GM18861 (cell line): ENCODE data around the gene CLASP2.
A peak's percentile ranks its signal among the peaks of the same experiment; 100 is the strongest.
"Not testable (repeated sequence)": the region's sequence is repeated elsewhere in the genome, so short reads cannot be mapped to it uniquely, and the experiment has no call there.

Experiments used
- ATAC-seq: cut with Tn5 transposase; IDR thresholded peaks from one replicate; pipeline ENCODE4 v1.9.1; 2021; ENCODE audit not compliant: unreplicated experiment

Gene CLASP2

DNA sequence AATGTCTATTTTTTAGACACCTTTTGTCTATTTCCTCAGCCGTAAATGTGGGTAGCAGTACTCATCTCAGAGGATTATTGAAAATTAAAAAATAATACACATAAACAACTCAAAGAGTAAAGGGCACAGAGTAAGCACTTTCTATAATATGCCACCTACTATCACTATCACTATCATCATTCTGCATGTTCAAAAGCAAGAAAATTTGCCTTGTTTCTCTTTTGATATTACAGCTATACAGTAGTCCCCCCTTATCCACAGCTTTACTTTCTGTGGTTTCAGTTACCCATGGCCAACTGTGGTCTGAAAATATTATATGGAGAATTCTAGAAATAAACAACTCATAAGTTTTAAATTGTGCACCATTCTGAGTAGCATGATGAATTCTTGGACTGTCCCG lies 27.7 kb downstream of the CLASP2 start:
- no peak for ATAC-seq

DNA sequence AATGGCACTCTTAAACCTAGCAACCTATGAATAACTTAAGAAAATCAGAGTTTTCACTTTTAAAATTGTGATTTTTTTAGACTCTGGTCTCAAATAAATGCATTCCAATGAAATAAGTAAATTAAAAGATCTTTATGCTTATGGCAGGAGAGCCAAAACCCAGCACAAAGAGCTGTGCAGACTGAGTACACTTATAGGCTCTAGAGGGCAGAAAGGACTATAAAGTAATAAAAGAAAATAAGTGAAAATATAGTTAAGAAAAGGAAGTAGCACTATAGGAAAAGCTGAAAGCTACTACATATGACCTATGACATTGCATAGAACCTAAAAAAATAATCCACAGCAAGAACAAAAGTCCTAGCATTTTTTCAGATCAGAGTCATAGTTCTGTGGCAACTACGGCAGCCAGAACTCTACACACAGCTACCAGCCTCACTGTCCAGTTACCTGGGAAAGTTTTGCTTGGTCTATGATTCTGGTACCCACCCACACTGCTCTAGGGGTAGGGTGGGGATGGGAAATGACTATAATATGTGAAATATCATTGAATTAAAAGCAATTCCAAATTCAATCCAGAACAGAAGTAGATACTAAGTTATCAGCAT lies 30.5 kb downstream of the CLASP2 start:
- ATAC-seq, result no peak

DNA sequence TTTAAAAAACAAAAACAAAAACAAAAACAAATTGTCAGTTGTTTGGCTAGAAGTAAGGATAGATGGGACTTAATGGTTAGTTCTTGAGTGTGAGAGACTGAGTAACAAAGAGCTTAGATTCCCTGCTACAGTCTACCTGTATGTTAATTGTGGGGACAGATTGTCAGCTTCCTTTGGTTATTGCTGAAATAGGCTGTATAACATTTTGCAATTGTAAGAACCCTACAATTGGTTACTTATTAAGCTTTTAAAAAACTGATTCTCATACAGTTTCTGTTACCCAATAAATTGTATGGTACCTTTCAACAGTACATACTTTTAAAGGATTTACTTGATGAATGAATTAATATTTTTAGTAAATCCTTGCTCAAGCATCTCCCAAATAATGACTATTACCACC lies 35.3 kb downstream of the CLASP2 start:
- no peak for ATAC-seq

DNA sequence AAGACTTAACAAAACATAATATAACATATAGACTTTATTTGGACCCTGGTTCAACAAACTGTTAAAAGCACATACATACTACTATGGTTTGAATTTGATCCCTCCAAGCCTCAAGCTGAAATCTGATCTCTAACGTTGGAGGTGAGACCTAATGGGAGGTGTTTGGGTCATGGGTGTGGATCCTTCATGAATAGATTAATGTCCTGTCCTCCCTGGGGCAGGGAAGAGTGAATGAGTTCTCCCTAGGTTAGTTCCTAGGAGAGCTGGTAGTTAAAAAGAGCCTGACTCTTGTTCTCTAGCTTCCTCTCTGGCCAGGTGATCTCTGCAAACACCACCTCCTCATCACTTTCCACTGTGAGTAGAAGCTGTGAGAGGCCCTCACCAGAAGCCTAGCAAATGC lies 36.4 kb downstream of the CLASP2 start:
- ATAC-seq, result no peak

DNA sequence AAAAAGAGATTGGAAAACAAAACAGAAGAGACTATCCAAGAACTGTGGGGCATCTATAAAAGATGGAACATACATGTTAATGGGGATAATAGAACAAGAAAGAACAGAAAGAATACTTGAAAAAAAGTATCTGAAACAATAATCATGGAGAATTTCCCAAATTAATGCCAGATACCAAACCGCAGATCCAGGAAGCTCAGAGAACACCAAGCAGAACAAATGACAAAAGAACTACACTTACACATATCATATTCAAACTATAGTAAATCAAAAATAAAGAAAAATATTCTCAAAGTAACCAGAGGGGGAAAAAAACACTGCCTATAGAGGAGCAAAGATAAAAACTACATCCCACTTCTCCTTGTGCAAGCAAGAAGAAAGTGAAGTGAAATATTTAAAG lies 40.0 kb downstream of the CLASP2 start:
- ATAC-seq, result no peak

DNA sequence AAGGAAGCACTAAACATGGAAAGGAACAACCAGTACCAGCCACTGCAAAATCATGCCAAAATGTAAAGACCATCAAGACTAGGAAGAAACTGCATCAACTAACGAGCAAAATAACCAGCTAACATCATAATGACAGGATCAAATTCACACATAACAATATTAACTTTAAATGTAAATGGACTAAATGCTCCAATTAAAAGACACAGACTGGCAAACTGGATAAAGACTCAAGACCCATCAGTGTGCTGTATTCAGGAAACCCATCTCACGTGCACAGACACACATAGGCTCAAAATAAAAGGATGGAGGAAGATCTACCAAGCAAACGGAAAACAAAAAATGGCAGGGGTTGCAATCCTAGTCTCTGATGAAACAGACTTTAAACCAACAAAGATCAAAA lies 44.6 kb downstream of the CLASP2 start:
- not testable (repeated sequence) for ATAC-seq

DNA sequence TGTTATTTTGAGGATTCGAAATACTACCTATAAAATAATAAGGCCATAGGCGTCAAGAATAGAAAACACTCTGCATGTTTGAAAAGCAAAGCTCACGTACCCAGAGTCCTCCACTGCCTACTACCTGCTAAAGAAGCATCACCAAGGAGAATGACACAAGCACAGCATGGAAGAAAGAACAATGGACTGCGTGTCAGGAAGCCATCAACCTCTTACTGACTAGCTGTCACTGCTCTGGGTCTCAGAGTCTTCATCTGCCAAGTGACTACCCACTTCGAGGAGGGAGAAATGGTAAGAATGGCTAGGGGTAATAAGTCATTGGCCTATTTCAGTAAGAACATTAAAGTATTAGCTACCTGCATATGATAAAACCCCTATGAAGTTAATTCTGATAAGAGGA lies 49.4 kb downstream of the CLASP2 start:
- ATAC-seq, result no peak

DNA sequence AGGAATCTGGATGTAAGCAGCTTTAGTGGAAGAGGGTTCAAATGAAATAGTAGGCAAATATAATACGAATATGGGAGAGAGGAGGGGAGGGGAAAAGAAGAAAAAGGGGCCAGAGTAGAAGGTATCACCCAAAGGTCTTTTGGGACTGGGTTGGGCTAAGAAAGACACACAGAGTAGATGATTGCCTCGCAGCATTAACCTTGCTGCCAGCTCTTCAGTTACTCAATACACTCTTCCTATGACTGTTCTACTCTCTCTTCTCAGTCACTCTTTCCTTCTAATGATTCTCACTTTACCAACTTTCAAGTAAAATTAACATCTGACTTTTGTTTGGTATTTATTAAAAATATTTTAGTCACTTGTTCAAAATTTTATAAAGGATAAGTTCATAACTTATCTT lies 52.8 kb downstream of the CLASP2 start:
- no peak for ATAC-seq

DNA sequence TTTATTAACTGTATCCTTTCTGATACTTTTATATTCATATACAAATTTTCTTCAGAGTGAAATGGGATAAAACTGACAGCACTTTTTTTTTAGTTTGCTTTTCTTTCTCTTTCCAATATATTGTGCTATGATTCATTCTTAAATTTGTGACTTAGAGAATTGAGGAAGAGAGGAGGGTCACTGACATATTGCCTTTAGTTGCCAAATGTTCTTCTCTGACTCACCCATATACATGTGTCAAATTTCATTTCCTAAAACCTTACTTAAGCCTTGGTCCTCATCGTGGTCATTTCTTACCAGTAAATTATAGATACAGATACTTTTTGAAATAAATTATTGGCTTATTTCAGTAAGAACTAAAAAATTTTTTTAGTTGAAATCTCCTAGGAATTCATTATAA lies 53.9 kb downstream of the CLASP2 start:
- no peak for ATAC-seq

DNA sequence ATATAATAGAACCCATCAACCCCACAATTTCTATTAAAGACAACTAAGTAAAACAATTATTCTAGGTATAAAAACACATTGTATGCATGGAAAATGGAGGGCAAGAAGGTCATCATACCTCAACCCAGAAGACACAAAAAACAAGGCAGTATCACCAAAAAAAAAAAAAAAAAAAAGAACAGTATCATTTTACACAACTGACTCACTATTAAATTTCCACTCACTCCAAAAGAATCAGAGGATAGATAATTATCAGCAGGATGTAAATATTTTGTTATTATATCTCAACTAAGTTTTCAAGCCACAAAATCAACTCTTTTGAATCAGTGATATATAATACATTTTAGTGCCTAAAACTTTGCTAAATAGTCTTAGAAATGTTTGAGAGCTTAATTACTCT lies 55.0 kb downstream of the CLASP2 start:
- ATAC-seq, result no peak

DNA sequence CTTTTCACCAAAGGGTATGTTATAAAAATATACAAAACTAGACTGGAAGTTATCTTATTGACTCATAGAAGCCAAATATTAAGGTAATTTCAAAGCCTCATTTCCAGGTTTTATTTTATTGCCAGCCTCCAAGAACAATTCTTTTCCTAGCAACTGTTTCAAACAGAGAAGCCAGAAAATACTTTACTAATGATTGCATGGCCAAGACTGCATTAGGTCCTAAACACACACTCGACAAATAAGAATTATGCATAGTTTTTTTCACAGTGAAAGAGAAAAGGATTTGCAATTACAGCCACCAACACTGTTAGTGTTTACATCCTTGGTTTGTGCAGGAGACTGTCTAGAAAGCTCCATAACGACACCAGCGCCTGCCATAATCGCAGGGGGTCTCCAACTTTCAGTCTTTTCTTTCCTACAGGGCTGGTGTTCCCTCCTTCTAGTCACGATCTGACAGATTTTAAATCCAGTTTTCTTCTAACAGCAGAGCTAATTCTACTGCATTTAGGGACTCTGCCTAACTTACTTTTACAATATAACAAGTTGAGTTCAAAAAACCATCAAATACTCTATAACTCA lies 58.1 kb downstream of the CLASP2 start:
- ATAC-seq, result no peak

DNA sequence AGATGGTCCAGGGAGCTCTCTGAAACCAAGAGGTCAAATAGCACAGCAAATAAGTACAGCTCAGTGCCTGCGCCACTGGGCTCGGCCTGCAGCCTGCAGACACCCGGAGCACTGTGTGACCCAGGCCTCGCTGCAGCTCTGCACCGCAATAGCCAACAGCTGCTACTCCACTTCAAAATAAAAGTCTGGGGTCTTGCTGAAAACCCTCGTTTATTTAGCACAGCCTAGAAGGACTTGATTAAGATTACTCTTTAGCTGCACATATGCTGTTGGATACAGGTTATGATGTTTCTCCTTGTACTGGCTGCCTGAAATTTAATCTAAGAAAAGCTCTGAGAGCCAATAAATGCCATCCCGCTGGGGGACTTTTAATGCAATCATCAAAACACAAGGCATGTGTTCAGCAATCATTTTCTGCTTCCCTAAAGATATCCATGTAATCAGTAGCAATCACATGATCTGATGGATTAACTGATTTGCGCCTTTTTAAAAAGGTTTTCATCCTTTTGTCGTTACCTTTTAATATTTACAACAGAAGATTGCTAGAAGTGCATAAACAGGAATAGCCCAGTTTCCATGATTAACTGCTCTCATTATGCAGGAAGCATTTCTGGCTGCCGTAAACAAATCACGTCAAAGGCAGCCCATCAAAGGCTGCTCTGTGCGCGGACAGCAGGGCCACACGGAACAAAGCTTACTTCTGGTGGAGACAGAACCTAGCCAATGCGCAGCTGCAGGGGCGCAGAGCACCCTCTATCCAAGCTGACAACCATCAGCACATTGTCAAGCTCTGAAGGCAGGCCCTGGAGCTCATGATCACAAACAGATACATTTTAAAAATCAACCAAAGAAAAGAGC lies 58.8 kb downstream of the CLASP2 start:
- peak; percentile 92 for ATAC-seq

DNA sequence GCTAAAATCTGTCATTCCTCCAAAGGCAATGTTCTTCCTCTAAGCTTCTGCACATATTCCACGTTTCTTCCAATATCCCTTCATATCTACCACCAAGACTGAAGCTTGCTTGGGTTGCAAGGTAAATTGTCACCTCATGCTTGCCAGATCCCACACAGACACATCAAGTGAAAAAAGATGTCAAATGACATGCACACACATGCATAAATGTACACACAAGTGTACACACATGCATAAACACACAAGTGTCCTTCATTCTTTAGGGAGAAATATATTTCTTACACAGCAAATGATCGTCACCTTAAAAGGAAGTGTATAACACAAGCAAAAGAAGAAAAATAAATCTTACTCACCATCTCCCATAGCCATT lies 59.4 kb downstream of the CLASP2 start:
- ATAC-seq, result peak; percentile 22

DNA sequence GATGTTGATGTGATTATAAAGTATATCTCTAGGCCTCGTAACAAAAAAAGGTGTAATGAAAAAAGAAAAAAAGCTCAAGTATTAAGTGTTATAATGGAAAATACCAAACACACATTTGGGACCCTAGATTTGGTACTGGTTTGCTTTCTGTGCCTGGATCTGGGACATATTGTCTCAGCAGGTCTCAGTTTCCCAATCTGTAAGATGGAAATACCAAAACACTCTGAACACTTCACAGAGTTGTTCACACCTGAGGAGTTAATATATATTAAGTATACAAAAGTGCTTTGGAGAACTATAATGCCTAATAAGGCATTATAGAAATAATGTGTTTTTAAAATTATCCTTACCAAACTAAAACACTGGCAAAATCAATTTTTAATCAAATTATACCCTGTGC lies 60.0 kb downstream of the CLASP2 start:
- no peak for ATAC-seq

DNA sequence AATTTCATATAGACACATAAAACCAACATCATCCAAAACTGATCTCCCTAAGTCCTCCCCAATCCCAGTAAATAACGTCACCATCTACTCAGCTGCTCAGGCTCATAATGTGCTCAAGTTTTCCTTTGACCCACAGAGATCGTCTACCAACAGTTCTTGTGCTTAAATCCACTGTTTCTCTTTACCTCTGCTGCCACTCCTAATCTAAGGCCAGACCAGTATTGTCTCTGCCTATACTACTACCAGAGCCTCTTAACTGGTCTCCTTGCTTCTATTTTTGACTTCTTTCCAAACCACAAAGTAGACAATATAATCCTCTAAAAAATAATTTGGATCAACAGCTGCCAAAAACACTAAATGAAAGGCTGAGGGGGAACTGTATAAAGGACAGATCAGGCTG lies 65.3 kb downstream of the CLASP2 start:
- no peak for ATAC-seq

DNA sequence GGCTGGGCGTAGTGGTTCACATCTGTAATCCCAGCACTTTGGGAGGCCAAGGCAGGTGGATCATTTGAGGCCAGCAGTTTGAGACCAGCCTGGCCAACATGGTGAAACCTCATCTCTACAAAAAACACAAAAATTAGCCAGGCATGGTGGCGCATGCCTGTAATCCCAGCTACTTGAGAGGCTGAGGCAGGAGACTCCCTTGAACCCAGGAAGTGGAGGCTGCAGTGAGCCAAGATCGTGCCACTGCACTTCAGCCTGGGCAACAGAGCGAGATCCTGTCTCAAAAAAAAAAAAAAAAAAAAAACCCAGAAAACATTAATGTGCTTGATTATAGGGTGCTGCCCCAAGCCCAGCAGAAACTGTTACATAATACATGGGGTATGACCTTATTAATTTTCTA lies 67.0 kb downstream of the CLASP2 start:
- ATAC-seq, result not testable (repeated sequence)

DNA sequence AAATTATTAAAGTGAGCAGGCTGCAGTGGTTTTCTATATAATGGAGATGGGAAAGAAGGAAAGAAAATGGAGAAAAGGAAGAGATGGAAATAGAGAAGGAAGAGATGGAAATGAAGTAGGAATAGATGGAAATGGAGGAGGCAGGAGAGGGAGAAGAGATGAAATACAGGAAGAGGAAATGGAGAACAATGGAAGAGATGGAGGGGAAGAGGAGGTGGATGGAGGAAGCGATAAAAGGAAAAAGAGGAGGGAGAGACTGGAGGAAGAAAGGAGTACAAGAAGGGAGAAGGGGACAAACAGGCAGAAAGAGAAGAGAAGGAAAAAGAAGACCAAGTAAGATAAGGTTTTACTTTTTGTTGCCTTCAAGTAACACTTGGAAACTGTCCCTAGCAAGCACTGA lies 67.6 kb downstream of the CLASP2 start:
- no peak for ATAC-seq

DNA sequence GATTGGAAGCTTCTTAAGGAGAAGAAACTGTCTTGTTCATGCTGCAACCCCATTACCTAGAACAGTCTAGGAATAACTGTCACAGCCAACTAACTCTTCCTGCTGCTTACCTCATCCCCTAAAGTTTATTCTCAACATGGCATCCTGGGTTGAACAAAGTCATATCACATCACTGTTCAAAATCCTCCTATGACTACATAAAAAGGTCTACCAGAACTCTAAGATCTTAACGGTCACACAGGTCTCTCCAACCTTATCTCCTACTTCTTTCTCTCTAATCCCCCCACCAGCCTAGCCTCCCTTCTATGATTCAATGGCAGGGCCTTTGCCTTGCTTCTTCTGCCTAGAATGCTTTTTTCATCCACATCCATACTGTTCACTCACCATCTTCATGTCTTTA lies 69.3 kb downstream of the CLASP2 start:
- no peak for ATAC-seq

DNA sequence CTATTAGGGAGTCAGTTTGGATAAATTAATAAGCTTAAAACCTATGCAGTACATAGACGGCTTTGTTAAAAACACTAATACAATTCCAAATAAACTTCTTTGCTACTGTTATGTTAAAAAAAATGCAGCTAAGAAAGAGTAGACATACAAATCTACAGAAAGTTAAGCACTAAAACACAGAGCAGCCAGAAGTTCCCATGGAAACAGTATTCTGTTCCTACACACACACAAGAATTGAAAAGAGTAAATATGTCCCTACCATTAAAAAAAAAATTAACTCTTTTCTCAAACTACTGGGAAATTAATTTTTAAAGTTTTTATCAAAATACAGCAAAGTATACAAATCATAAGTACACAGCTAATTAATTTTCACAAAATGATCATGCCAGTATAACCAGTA lies 71.6 kb downstream of the CLASP2 start:
- no peak for ATAC-seq

DNA sequence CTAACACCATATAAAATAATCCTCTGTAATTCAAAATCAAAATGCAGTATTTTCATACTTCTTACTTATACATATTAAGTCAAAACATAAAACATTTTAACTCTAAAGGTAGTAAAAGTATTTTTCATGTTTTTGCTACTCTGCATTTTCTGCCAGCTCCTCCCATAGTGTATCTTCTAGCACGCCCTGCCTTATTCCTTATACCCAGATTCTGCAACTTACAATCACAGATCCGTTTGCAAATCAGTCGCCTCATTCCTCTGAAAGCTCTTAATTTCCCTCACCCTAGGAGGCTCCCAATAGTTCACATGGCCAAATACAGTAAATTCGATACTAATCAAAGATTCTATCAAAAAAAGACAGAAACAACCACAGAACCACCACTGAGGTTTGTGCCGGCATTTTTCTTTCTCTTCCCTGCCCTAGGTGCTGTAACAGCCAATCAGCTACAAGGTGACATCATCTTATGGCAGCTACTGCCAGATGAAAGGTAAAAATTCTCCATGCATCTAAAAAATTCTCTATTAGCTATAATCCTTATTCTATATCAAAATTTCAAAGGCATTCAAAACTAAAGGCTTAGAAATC lies 72.9 kb downstream of the CLASP2 start:
- ATAC-seq, result no peak

DNA sequence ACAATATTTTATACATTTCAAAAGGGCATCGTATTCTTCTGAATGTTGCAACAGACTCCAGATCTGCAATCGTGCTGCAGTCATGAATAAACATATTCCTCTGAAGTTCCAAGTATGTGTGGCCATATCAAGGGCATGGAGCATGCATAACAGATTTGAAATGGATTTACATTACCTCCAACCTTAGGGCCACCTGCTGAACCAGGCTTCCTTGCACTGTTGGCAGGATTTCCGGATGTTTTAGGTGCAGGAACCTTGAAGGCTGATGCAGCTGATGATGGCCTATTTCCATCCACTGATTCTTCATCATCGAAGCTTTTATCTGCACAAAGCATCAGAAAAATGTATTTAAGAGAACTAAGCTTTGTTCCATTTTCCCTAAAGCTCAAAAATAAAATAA lies 73.5 kb downstream of the CLASP2 start:
- ATAC-seq, result no peak

DNA sequence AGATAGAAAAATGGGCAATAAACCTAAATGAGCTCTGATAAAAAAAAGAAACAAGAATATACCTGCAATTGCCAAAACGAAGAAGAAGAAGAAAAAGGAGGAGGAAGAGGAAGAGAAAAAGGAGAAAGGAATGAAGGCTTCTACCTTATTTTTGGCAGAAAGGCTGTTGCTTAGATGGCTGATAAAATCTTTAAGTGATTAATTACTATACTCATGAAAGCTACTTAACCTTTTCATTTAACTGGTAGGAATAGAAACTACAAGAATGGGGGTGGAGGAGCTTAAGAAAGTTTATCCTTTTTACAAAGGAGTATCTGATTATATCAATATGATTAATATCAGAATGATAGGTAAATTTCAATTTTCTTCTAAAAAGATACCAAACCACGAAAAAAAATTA lies 75.2 kb downstream of the CLASP2 start:
- no peak for ATAC-seq
